ENCODE data around the gene PHACTR4.
"Not testable (repeated sequence)": the region's sequence is repeated elsewhere in the genome, so short reads cannot be mapped to it uniquely, and the experiment has no call there.

The PHACTR4 gene

DNA sequence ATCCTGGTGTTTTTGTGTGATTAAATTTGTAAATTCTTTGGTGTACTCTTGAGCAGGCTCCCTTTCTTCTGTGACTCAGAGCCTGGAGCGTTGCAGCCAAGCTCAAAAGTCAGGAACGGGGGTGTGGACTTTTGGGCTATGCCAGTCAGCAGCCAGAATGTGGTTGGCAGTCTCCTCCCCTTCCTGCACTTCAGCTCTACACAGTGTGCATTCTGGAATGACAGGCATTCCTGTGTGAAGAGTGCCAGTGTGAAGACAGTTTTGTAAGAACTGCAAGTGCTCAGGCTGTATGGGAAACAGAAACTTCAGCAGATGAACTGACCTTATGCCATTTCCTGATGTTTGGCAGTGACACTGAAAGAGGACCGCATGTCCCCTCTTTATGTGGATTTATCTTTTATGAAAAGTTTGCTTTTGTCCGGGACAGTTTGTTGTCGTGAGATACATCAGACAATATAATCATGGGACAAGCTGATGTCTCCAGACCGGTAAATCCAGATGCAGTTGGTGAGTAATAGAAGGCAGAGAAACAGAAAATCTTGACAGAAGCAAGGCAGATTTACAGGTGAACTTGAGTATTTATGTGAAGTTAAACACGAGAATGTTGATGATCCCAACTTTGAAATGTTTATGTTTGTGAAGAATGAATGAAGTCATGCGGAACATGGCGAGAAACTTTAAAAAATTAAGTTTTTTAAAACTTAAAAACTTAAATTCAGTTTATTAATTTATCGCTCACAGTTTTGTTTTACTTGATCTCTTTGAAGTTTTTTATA lies 68.6 kb downstream of the PHACTR4 start:
- DNase-seq = no peak

DNA sequence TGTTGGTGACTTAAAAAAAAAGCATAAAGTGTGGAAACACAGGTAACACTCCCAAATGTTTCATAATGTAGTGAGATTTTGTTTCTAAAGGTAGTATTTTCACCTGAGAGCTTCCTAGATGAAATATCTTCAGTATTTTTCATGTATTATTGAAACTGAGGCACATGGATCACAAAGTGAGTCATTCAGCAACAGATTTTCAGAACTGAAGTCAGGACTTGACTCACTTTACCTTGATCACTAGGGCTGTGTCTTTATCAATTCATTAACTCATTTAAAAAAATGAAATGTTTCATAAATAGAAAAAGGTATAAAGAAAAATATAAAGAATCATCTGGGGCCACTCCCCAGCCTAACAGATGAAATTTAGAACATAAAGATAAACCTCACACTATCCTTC lies 69.8 kb downstream of the PHACTR4 start:
- DNase-seq = no peak

GRCh38 chr1:28441674-28442073 lies 72.1 kb downstream of the PHACTR4 start:
- DNase-seq = no peak

DNA sequence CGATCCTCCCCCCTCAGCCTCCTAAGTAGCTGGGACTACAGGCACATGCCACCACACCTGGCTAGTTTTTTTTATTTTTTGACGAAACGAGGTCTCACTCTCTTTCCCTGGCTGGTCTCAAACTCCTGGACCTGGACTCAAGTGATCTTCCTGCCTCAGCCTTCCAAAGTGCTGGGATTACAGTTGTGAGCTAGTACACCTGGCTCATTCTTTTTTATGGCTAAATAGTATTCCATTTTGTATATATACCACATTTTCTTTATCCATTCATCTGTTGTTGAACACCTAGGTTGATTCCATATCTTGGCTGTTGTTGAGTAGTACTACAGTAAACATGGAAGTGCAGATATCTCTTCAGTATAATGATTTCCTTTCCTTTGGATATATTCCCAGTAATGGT lies 74.0 kb downstream of the PHACTR4 start:
- no peak for DNase-seq

GRCh38 chr1:28447679-28448078 lies 78.1 kb downstream of the PHACTR4 start:
- no peak for DNase-seq

- not testable (repeated sequence) for DNase-seq
Measured at GRCh38 chr1:28448094-28448611, 78.6 kb downstream of the PHACTR4 start.

- peak; percentile 11 to 43 for DNase-seq
Measured at GRCh38 chr1:28449904-28450303, 80.4 kb downstream of the PHACTR4 start.

GRCh38 chr1:28450561-28450960 lies 81.0 kb downstream of the PHACTR4 start:
- no peak for DNase-seq

- DNase-seq = no peak
Measured at GRCh38 chr1:28451011-28451410, 81.5 kb downstream of the PHACTR4 start.

DNA sequence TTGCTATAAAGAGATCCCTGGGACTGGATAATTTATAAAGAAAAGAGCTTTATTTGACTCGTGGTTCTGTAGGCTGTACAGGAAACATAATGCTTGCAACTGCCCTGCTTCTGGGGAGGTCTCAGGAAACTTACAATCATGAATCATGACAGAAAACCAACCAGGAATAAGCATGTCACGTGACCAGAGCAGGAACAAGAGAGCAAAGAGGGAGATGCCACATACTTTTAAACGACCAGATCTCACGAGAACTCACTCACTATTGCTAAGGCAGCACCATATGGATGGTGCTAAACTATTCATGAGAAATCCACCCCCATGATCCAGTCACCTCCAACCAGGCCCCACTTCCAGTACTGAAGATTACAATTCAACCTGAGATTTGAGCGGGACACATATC lies 86.5 kb downstream of the PHACTR4 start:
- DNase-seq = no peak

DNA sequence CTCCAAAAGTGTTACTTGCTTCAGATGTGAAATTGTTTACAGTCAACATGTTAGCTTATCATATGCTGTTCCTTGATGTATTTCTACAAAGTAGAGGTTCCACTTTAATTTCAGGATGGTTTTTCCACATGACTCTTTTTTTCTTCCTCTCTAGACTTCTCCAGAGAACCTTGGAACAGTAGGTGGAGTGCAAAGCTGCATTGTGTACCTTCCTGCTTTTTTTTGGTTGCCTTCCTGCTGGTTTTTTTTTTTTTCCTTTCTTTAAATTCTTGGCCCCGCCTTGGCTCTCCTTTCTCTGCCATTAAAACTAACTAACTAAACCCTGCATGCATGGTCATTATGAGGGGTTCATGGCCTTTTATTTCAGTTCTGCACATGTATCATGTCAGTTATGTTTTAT lies 88.1 kb downstream of the PHACTR4 start:
- DNase-seq = no peak

- DNase-seq = no peak
Measured at GRCh38 chr1:28458237-28459228, 89.0 kb downstream of the PHACTR4 start.

DNA sequence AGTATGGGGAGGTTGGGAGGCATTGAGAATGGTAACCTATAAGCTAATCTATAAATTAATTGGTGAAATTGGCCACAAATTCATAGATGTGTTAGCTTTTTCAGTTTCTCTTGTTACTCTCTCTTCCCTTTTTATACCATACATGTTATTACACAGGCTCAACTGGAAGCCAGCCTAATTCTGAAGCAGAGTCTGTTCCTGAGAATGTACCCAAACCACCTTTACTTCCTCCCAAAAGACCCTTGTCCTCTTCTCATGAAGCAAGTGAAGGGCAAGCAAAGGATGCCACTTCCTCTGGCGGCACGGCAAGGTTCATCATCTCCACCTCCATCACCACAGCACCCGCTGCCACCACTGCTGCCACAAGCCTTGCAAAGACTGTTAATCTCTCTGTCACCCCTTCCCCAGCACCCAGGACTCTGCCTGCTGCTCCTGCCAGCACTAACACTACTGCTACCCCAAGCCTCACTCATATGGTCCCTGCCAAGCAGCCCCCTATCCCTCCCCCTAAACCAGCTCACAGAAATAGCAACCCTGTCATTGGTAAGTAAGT lies 96.8 kb downstream of the PHACTR4 start:
- no peak for DNase-seq

GRCh38 chr1:28470146-28470545 lies 100.6 kb downstream of the PHACTR4 start:
- no peak for DNase-seq

DNA sequence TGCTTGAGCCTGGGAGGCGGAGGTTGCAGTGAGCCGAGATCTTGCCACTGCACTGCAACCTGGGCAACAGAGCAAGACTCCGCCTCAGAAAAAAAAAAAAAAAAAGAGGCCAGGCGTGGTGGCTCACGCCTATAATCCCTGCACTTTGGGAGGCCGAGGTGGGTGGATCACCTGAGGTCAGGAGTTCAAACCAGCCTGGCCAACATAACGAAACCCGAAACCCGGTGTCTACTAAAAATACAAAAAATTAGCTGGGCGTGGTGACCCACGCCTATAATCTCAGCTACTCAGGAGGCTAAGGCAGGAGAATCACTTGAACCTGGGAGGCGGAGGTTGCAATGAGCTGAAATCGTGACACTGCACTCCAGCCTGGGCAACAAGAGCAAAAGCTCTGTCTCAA lies 110.0 kb downstream of the PHACTR4 start:
- not testable (repeated sequence) for DNase-seq

- no peak for DNase-seq
Measured at GRCh38 chr1:28480308-28480707, 110.8 kb downstream of the PHACTR4 start.

GRCh38 chr1:28482138-28482537 lies 112.6 kb downstream of the PHACTR4 start:
- DNase-seq = no peak

- no peak for DNase-seq
Measured at GRCh38 chr1:28482702-28483101, 113.2 kb downstream of the PHACTR4 start.

- DNase-seq = no peak
Measured at GRCh38 chr1:28494737-28495136, 125.2 kb downstream of the PHACTR4 start.

GRCh38 chr1:28499553-28499952 lies 130.0 kb downstream of the PHACTR4 start:
- no peak for DNase-seq

GRCh38 chr1:28501925-28502324 lies 132.4 kb downstream of the PHACTR4 start:
- no peak for DNase-seq

GRCh38 chr1:28503117-28503516 lies 133.6 kb downstream of the PHACTR4 start:
- no peak for DNase-seq

All from stimulated activated CD4-positive, alpha-beta T cell treated with anti-CD3 and anti-CD28 coated beads, Interleukin-2, amount 100 ng/mL, for 24 hours (primary cell).